Left hindlimb (tissue), 1 donor: ENCODE measurements around the gene SNPH.

Source experiments
- DNase-seq: peaks from one replicate; pipeline ENCODE4 v3.0.0-alpha.2; 2018

Gene SNPH

GRCh38 chr20:1287787-1288569 is 21.9 kb downstream of the SNPH start:
- peak; percentile 17 for DNase-seq

GRCh38 chr20:1291191-1291741 is 25.2 kb downstream of the SNPH start:
- peak; percentile 40 for DNase-seq

GRCh38 chr20:1292620-1293019 is 26.5 kb downstream of the SNPH start:
- peak; percentile 0 for DNase-seq

GRCh38 chr20:1293641-1294379 is 27.7 kb downstream of the SNPH start:
- DNase-seq = peak; percentile 1

- DNase-seq = peak; percentile 24
These were observed 28.4 kb downstream of the SNPH start for GRCh38 chr20:1294497-1294896.

GRCh38 chr20:1295276-1295930 is 29.3 kb downstream of the SNPH start:
- DNase-seq = peak; percentile 11

GRCh38 chr20:1296117-1296610 is 30.1 kb downstream of the SNPH start:
- peak; percentile 13 for DNase-seq

GRCh38 chr20:1296922-1297321 is 30.8 kb downstream of the SNPH start:
- DNase-seq = peak; percentile 10

GRCh38 chr20:1297486-1297885 is 31.4 kb downstream of the SNPH start:
- DNase-seq = peak; percentile 4

- DNase-seq = peak; percentile 0
These were observed 32.1 kb downstream of the SNPH start for GRCh38 chr20:1298166-1298565.

DNA sequence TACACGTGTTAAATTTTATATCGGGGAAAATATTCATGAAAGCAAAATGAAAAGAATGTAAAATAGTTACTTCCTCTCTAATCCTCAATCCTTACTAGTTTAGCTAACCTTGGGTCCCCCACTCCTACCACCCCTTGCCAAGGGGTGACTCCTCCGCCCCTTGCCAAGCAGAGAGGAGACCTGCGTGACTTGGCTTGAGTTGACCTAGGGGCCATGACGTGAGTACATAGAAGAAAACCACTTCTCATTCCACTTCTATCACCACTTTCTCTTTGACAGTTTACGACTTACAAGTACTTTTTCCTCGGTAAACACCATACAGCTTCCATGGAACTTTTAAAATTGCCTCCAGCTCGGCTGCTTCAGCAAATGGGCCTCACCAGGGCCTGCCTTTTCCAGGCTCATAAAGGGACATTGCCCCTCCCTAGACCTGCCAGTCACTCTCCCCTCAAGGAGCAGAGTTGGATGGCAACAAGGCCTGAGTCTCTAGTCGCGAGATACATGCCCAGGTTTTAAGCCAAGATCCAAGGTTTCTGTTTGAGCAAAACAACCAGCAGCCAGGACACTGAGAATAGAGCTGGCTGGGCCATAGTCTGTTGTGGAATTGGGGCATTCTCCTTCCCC is 32.9 kb downstream of the SNPH start:
- peak; percentile 3 for DNase-seq

GRCh38 chr20:1299522-1299921 is 33.4 kb downstream of the SNPH start:
- DNase-seq = peak; percentile 8

DNA sequence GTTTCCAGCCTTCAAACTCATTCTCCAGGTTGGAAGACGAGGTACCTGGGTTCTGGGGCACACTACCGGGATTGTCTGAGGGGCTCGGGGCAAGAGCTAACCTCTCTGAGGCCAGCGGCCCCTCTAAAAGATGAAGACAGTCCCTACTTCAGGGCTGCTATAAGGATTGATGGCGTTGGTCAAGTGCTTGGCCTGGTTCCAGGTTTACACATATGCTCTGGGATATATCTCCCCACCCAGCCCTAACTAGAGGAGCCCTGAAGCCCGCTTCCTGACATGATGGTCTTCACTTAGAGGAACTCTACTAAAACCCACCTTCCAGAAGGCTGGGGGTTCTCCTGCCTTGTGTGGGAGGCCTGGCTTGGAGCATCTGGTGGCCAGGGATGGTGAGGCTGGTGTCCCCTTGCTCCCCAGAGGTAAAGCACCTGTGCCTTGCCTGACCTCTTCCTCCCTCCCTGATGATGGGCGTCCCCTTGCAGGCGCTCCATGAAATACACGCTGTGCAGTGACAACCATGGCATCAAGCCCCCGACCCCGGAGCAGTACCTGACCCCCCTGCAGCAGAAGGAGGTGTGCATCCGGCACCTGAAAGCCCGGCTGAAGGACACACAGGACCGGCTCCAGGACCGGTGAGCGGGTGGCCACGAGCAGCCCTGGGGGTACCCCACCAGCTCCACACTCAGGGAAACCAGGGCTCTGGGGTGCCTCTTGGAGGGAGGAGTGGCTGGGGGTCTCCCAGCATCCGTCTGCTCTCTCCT is 34.2 kb downstream of the SNPH start:
- peak; percentile 21 for DNase-seq

DNA sequence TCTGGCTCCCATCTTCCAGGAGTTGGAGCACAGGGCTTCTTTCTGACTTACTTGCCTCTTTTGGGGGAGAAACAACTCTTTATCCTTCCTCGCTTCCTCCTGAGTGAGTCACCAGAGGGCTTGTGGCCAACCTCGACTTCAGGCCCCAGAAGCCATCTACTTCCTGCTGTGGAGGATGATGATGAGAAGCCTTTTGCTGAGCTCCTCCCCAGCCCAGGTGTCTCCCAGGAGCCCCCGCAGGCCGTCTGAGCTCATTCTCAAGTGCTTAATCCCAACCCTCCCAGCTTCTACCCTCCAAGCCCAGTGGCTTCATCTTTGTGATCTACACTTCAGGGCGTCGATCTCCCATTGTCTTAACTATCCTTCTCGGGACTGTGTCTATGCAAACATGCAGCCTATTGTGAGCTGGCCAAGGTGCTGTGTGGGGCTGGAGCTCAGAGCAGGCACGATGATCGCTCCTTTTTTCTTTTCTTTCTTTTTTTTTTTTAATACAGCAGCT is 35.0 kb downstream of the SNPH start:
- peak; percentile 24 for DNase-seq

GRCh38 chr20:1302685-1303541 is 36.8 kb downstream of the SNPH start:
- DNase-seq = peak; percentile 59

- DNase-seq = peak; percentile 6
These were observed 38.8 kb downstream of the SNPH start for GRCh38 chr20:1304710-1305515.

GRCh38 chr20:1305712-1306111 is 39.6 kb downstream of the SNPH start:
- DNase-seq = peak; percentile 75

DNA sequence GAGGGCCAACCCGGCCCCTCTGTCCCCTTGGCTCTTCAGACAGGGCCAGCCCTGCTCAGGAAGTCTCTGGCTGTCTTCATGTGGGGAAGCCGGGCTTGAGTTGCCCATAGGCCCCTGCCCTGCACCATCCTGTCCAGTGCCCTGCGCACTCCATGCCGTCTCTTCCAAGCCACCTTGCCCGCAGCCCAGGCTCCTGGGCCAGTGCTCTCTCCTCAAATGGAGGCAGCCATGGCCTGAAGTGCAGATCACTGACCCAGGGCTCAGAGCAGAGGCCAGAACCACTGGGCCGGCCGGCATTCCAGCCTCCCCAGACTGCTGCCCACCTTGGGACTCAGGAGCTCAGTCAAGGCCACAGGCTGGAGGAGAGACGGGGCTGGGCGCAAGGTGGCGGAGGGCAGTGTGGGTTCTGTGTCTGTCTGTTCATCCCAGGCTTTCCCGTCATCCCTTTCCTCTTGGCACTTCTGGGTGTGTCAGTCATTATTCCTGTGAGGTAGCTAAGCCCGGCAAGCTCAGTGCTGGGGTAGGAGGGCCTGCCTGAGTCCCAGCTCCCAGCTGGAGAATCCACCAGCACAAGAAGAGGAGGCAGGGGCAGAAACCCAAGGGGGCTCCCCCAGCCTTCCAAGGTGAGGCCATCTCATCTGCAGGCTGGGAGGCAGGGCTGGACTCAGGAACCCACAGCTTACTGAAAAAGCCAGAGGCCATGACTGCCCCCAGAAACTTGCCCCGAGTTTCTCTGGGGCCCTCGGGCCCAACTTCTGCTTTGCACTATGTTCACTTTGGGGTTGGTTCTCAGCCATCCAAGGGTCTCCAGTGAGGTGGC is 40.4 kb downstream of the SNPH start:
- DNase-seq = peak; percentile 26

- no peak for DNase-seq
These were observed 41.1 kb downstream of the SNPH start for GRCh38 chr20:1307171-1307570.
